ENCODE data around the gene FILIP1. TPM values are rescaled to one million over a fixed set of nuclear protein-coding genes. Genes with fewer than 3 reads are reported as not detected.

Gene FILIP1
- total RNA-seq, 1 donor from 2014 or later: 3.2 TPM

DNA sequence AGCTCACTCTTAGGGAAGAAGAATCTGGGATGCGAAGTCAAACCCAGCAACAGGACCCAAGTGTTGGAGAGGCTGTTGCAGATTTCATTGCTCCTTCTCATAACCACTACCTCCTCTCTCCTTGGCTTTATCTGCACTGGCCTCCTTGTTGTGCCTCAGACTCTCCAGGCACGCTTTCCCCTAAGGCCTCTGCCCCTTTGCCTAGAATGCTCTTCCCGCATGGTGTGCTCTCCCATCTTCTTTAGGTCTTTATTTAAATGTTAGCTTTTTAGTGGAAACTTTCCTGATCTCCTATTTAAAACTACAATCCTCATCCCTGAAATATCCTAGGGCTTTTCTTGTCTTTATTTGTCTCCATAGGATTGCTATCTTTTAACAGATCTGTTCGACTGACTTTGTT is 114.1 kb downstream of the FILIP1 start:
- Histone ChIP-seq H3K27me3 (no peaks in the 10 kb centered on the region), H3K4me3 (no peak overlapping the region), H3K9me3 (no peaks in the 10 kb centered on the region), H3K36me3 (no peaks in the 10 kb centered on the region), H3K4me1 (no peaks in the 10 kb centered on the region), H3K27ac (no peak overlapping the region)
- no peak for TF ChIP-seq POLR2AphosphoS5 (IDR thresholded peaks at IDR 0.05; ENCODE audit: insufficient read depth in 1 of 2, low read depth in 1 of 2)
- no peak for TF ChIP-seq POLR2A (IDR thresholded peaks at IDR 0.05)
- no peak for TF ChIP-seq CTCF (IDR thresholded peaks at IDR 0.05)
- intact Hi-C loops (cut with DNase I): no loop called here
- no peak for DNase-seq (ENCODE audit: extremely low spot score in 2 of 2)

GRCh38 chr6:75378101-75378500 is 115.5 kb downstream of the FILIP1 start:
- no peak for TF ChIP-seq CTCF (IDR thresholded peaks at IDR 0.05)
- TF ChIP-seq POLR2AphosphoS5 (IDR thresholded peaks at IDR 0.05; ENCODE audit: insufficient read depth in 1 of 2, low read depth in 1 of 2): no peak
- TF ChIP-seq POLR2A (IDR thresholded peaks at IDR 0.05): no peak
- no peaks in the 10 kb centered on the region for H3K4me1 ChIP-seq
- no peak for DNase-seq (ENCODE audit: extremely low spot score in 2 of 2)
- intact Hi-C loops (cut with DNase I): no loop called here
- H3K9me3 ChIP-seq: no peaks in the 10 kb centered on the region
- H3K36me3 ChIP-seq: no peaks in the 10 kb centered on the region
- no peak overlapping the region for H3K4me3 ChIP-seq
- H3K27ac ChIP-seq: no peak overlapping the region
- no peaks in the 10 kb centered on the region for H3K27me3 ChIP-seq

DNA sequence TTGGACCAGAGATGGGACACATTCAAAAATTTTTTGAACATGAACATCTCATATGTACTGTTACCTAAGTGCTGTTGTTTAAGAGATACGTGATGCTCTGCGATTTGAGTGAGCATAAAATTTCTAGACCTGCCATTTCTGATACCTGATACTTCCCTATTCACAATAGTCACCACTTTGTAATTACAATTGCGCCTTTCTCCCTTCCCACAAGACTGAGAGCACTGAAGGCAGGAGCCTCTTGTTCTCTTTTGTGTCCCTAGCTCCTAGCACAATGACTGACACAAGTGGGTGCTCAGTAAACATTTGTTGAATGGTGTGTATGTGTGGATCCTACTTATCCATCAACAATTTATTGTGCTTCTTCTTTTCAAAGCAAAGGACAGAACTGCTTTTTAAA is 116.2 kb downstream of the FILIP1 start:
- DNase-seq (ENCODE audit: extremely low spot score in 2 of 2): no peak
- H3K4me1 ChIP-seq: no peaks in the 10 kb centered on the region
- no peak overlapping the region for H3K27ac ChIP-seq
- H3K9me3 ChIP-seq: no peaks in the 10 kb centered on the region
- no peak overlapping the region for H3K4me3 ChIP-seq
- H3K36me3 ChIP-seq: no peaks in the 10 kb centered on the region
- intact Hi-C loops (cut with DNase I): no loop called here
- no peak for TF ChIP-seq CTCF (IDR thresholded peaks at IDR 0.05)
- TF ChIP-seq POLR2A (IDR thresholded peaks at IDR 0.05): no peak
- no peak for TF ChIP-seq POLR2AphosphoS5 (IDR thresholded peaks at IDR 0.05; ENCODE audit: insufficient read depth in 1 of 2, low read depth in 1 of 2)
- H3K27me3 ChIP-seq: no peaks in the 10 kb centered on the region

DNA sequence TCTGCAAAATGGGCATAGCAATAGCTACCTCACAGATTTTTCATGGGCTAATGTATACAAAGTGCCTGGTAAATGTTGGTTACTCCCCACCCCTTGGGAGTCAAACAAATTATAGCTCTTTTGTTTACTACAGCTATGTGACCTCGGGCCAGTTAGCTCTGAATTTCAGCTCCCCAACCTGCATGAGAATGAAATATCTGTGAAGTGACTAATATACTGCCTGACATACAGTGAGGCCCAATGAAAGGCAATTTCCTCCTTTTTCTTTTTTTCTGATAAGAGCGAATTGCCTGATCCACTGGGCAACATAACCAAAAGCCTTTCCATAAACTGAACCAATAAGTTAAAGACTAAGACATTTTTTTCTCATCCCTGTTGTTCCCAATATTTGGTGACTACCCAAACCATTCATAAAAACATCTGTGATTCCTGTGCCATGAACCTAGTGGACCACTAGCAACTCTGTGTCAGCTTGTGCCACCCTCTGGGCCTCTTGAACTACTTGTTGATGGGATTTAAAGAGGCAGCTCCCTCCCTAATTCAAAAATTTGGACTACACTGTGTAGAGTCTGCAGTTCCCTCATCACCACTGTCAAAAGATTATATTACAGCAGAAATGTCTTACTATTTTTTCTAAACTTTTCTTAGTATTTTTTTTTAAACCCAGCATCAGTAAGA is 117.1 kb downstream of the FILIP1 start:
- intact Hi-C loops (cut with DNase I): no loop called here
- H3K4me1 ChIP-seq: no peaks in the 10 kb centered on the region
- H3K27ac ChIP-seq: no peak overlapping the region
- TF ChIP-seq POLR2A (IDR thresholded peaks at IDR 0.05) (no peak), CTCF (IDR thresholded peaks at IDR 0.05) (no peak), POLR2AphosphoS5 (IDR thresholded peaks at IDR 0.05; ENCODE audit: insufficient read depth in 1 of 2, low read depth in 1 of 2) (no peak)
- no peak for DNase-seq (ENCODE audit: extremely low spot score in 2 of 2)
- H3K4me3 ChIP-seq: no peak overlapping the region
- no peaks in the 10 kb centered on the region for H3K27me3 ChIP-seq
- no peaks in the 10 kb centered on the region for H3K36me3 ChIP-seq
- no peaks in the 10 kb centered on the region for H3K9me3 ChIP-seq

DNA sequence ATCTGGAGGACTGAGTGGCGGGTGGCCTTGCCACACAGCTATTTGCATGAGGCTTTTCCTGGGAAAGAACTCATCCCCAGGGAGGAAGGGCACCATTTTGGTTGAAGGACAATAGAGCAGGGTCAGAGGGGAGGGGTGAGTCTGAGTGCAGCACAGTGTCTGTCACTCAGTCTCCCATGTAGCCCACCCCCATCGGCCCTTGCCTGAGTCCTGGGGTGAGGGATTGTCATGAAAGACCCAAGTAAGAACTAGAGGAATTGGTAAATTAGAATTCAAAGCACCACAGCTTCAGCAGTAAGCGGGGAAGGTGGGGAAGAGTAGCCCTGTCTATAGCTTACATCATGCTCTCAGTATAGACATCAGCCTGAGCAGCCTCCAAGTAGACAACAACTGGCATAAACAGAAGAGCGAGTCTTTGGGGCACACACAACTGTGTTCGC is 118.6 kb downstream of the FILIP1 start:
- Histone ChIP-seq H3K27ac (no peak overlapping the region), H3K4me1 (no peaks in the 10 kb centered on the region), H3K4me3 (no peak overlapping the region), H3K36me3 (no peaks in the 10 kb centered on the region), H3K27me3 (no peaks in the 10 kb centered on the region), H3K9me3 (no peaks in the 10 kb centered on the region)
- TF ChIP-seq CTCF (IDR thresholded peaks at IDR 0.05) (no peak), POLR2AphosphoS5 (IDR thresholded peaks at IDR 0.05; ENCODE audit: insufficient read depth in 1 of 2, low read depth in 1 of 2) (no peak), POLR2A (IDR thresholded peaks at IDR 0.05) (no peak)
- DNase-seq (ENCODE audit: extremely low spot score in 2 of 2): no peak
- intact Hi-C loops (cut with DNase I): no loop called here
